HepG2 (cell line): ENCODE results near the gene JMJD6. TPM values are rescaled to one million over a fixed set of nuclear protein-coding genes. Genes with fewer than 3 reads are reported as not detected.

Source experiments
- AHDC1 ChIP-seq: sonication (generic); formaldehyde crosslinking; IDR thresholded peaks from 2 replicates; pipeline ENCODE4 v1.5.1; 2020; ENCODE audit warnings: mild to moderate bottlenecking, missing genetic modification reagents, borderline replicate concordance
- CERS6 ChIP-seq: sonication (generic); formaldehyde crosslinking; IDR thresholded peaks from 2 replicates; pipeline ENCODE4 v1.5.0; 2020; ENCODE audit warnings: missing genetic modification reagents
- GPN1 ChIP-seq: sonication (generic); formaldehyde crosslinking; IDR thresholded peaks from 2 replicates; pipeline ENCODE4 v1.5.1; 2020; ENCODE audit warnings: missing genetic modification reagents, borderline replicate concordance
- MATR3 ChIP-seq: sonication (generic); formaldehyde crosslinking; IDR thresholded peaks from 2 replicates; pipeline ENCODE4 v1.4.0; 2020; ENCODE audit warnings: missing genetic modification reagents
- PBX3 ChIP-seq: sonication (generic); formaldehyde crosslinking; IDR thresholded peaks from 2 replicates; pipeline ENCODE4 v1.8.1; 2023; ENCODE audit warnings: missing genetic modification reagents, inconsistent platforms, borderline replicate concordance
- RNF219 ChIP-seq: sonication (generic); formaldehyde crosslinking; IDR thresholded peaks from 2 replicates; pipeline ENCODE4 v1.5.0; 2020; ENCODE audit warnings: mild to moderate bottlenecking, missing genetic modification reagents
- SP2 ChIP-seq: sonication (generic); formaldehyde crosslinking; IDR thresholded peaks from 2 replicates; pipeline ENCODE4 v1.5.1; 2020; ENCODE audit warnings: mild to moderate bottlenecking, missing genetic modification reagents
- SRY ChIP-seq: sonication (generic); formaldehyde crosslinking; IDR thresholded peaks from 2 replicates; pipeline ENCODE4 v1.8.0; 2022; ENCODE audit warnings: mild to moderate bottlenecking, missing genetic modification reagents
- TRAFD1 ChIP-seq: sonication (generic); formaldehyde crosslinking; IDR thresholded peaks from 2 replicates; pipeline ENCODE4 v1.5.1; 2020; ENCODE audit warnings: missing genetic modification reagents, mild to moderate bottlenecking, borderline replicate concordance
- ZBTB8A ChIP-seq: sonication (generic); formaldehyde crosslinking; IDR thresholded peaks from 2 replicates; pipeline ENCODE4 v1.4.0; 2020; ENCODE audit warnings: mild to moderate bottlenecking, low read depth, missing genetic modification reagents, borderline replicate concordance
- ZNF20 ChIP-seq: sonication (generic); formaldehyde crosslinking; IDR thresholded peaks from 2 replicates; pipeline ENCODE4 v1.4.0; 2020; ENCODE audit warnings: mild to moderate bottlenecking, moderate library complexity, missing genetic modification reagents
- ZNF276 ChIP-seq: sonication (generic); formaldehyde crosslinking; IDR thresholded peaks from 2 replicates; pipeline ENCODE4 v1.4.0; 2020; ENCODE audit warnings: mild to moderate bottlenecking, low read depth, missing genetic modification reagents
- ZNF569 ChIP-seq: sonication (generic); formaldehyde crosslinking; IDR thresholded peaks from 2 replicates; pipeline ENCODE4 v1.5.0; 2020; ENCODE audit warnings: mild to moderate bottlenecking, missing genetic modification reagents, moderate library complexity, borderline replicate concordance
- polyA plus RNA-seq, 8 experiments: library from polyadenylated mRNA; depleted of rRNA in 3 of 8; stranded (reverse) in 7 of 8; unstranded in 1 of 8; fragments of >200 nt; fragmentation: Illumina TruSeq in 4 of 8; extraction: Trizol in 4 of 8; gene quantifications; 2 replicates each; pipeline versions ENCODE4 v1.2.1 to v1.2.3, GENCODE V29; 2011 to 2016; ENCODE audit warnings: low read depth in 4 of 8, missing spikeins in 1 of 8, mixed read lengths in 1 of 8; ENCODE audit not compliant: insufficient read depth in 1 of 8
- total RNA-seq, 5 experiments: library from RNA; depleted of rRNA; stranded (reverse); fragments of >200 nt; fragmentation: Illumina TruSeq; extraction: Trizol; gene quantifications; 2 replicates each; pipeline ENCODE4 v1.2.3, GENCODE V29; 2016; ENCODE audit warnings: low read depth in 1 of 5

JMJD6 gene
- total and polyA plus RNA-seq, 2 of the 13 experiments (the other 11 are each of a cell fraction or from before 2014, with no cell fraction given) = 33.6 to 41.0 TPM

- TF ChIP-seq SRY (peak; percentile 52; the same call in 1 of the 2 replicates), ZNF276 (CRISPR knock-in tag) (peak; percentile 71; the same call in 1 of the 2 replicates), SP2 (CRISPR knock-in tag) (no peak), ZNF20 (CRISPR knock-in tag) (no peak), CERS6 (CRISPR knock-in tag) (no peak), PBX3 (CRISPR knock-in tag) (no peak), GPN1 (CRISPR knock-in tag) (no peak), RNF219 (no peak), TRAFD1 (CRISPR knock-in tag) (no peak), MATR3 (no peak), ZNF569 (CRISPR knock-in tag) (no peak), ZBTB8A (CRISPR knock-in tag) (0 out of 2 replicates have a peak, but pooled peaks have one; percentile 75), AHDC1 (CRISPR knock-in tag) (peak; percentile 58; the same call in 1 of the 2 replicates)
Observed at GRCh38 chr17:76700617-76701470, 25.6 kb downstream of the JMJD6 start (continued).
